ENCODE data around the gene STARD7.

DNA sequence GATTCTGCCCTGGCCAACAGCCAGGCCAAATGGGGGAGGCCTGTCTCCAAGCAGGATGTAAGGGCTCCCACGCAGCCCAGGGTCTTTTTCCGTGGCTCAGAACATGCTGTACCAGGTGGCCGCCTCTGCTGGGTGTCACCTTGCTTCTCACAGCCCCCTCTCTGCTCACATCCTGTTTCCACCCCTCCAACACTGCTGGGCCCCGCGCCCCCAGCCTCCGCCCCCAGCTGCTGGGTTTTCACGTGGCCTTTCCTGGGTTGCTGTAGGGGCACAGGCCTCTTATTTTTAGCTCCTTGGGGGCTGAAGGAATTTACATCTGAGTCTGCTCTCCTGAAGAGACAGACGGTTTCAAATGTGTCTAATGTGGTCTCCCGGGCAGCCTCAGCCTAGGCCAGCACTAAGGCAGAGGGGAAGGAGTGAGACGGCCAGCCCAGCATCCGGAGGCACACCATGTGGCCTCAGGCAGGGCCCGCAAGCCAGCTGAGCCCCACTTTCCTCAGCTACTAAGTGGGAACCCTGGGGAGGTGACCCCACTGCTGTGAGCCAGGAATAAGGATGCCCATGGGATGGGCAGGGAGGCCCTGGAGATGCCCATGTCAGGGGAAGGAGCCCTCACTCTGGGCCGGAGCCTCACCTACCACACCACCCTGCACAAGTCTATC is 44.7 kb downstream of the STARD7 start:
- no peak for TF ChIP-seq EZH2 (IDR thresholded peaks at IDR 0.05; ENCODE audit: insufficient read depth, low read length)
- TF ChIP-seq, protein P1, sequence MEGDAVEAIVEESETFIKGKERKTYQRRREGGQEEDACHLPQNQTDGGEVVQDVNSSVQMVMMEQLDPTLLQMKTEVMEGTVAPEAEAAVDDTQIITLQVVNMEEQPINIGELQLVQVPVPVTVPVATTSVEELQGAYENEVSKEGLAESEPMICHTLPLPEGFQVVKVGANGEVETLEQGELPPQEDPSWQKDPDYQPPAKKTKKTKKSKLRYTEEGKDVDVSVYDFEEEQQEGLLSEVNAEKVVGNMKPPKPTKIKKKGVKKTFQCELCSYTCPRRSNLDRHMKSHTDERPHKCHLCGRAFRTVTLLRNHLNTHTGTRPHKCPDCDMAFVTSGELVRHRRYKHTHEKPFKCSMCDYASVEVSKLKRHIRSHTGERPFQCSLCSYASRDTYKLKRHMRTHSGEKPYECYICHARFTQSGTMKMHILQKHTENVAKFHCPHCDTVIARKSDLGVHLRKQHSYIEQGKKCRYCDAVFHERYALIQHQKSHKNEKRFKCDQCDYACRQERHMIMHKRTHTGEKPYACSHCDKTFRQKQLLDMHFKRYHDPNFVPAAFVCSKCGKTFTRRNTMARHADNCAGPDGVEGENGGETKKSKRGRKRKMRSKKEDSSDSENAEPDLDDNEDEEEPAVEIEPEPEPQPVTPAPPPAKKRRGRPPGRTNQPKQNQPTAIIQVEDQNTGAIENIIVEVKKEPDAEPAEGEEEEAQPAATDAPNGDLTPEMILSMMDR (IDR thresholded peaks at IDR 0.05; ENCODE audit: insufficient read depth, low read depth, low read length), result no peak

Data from astrocyte (in vitro differentiated cells and primary cell).